ENCODE measurements around the gene INTS11.

GRCh38 chr1:1268284-1268682 lies 56.2 kb downstream of the INTS11 start:
- TF ChIP-seq CTCF (IDR thresholded peaks at IDR 0.05) (no peak), POLR2A (IDR thresholded peaks at IDR 0.05) (no peak)

All from right lobe of liver (tissue), 4 donors.